MM.1S (cell line): ENCODE measurements around the gene SCNM1.
A peak's percentile ranks its signal among the peaks of the same experiment; 100 is the strongest.
"Not testable (repeated sequence)": the region's sequence is repeated elsewhere in the genome, so short reads cannot be mapped to it uniquely, and the experiment has no call there.

Source experiments
- DNase-seq: peaks from one replicate; pipeline ENCODE4 v3.0.0-alpha.2; 2015
- H2AFZ ChIP-seq: fragments of 300-600 bp; sonication (generic); 2 replicates; pipeline ENCODE4 v1.6.0; 2016; ENCODE audit warnings: antibody characterized with exemption, low read length
- H3F3A ChIP-seq: fragments of 300-600 bp; sonication (generic); 2 replicates; pipeline ENCODE4 v1.6.1; 2016; ENCODE audit warnings: mild to moderate bottlenecking, antibody characterized with exemption, low read length, moderate library complexity, mixed read lengths; ENCODE audit not compliant: insufficient read depth
- H3K27ac ChIP-seq: fragments of 300-600 bp; sonication (generic); 2 replicates; pipeline ENCODE4 v1.5.1; 2016; ENCODE audit warnings: mild to moderate bottlenecking, low read length
- H3K27me3 ChIP-seq: fragments of 300-600 bp; sonication (generic); replicated peaks from 2 replicates; pipeline ENCODE4 v1.6.0; 2016; ENCODE audit warnings: low read length; ENCODE audit not compliant: insufficient read depth
- H3K36me3 ChIP-seq: fragments of 300-600 bp; sonication (generic); replicated peaks from 2 replicates; pipeline ENCODE4 v1.6.1; 2016; ENCODE audit warnings: mild to moderate bottlenecking, low read length, mixed read lengths; ENCODE audit not compliant: insufficient read depth
- H3K4me1 ChIP-seq: fragments of 300-600 bp; sonication (generic); 2 replicates; pipeline ENCODE4 v1.6.1; 2016; ENCODE audit warnings: low read length, mixed read lengths
- H3K4me2 ChIP-seq: fragments of 300-600 bp; sonication (generic); 2 replicates; pipeline ENCODE4 v1.6.0; 2016; ENCODE audit warnings: low read depth, low read length
- H3K4me3 ChIP-seq: fragments of 300-600 bp; sonication (generic); 2 replicates; pipeline ENCODE4 v1.5.1; 2016; ENCODE audit warnings: low read length, mixed read lengths
- H3K79me2 ChIP-seq: fragments of 300-600 bp; sonication (generic); 2 replicates; pipeline ENCODE4 v1.6.1; 2016; ENCODE audit warnings: mixed run types, low read length, mixed read lengths
- H3K9ac ChIP-seq: fragments of 300-600 bp; sonication (generic); 2 replicates; pipeline ENCODE4 v1.6.1; 2016; ENCODE audit warnings: low read length, mixed read lengths
- H3K9me2 ChIP-seq: fragments of 300-600 bp; sonication (generic); replicated peaks from 2 replicates; pipeline ENCODE4 v1.6.1; 2016; ENCODE audit warnings: mild to moderate bottlenecking, low read length, mixed read lengths; ENCODE audit not compliant: insufficient read depth
- H3K9me3 ChIP-seq: fragments of 300-600 bp; sonication (generic); replicated peaks from 2 replicates; pipeline ENCODE4 v1.6.1; 2016; ENCODE audit warnings: mild to moderate bottlenecking, low read length, mixed read lengths; ENCODE audit not compliant: insufficient read depth
- H4K20me1 ChIP-seq: fragments of 300-600 bp; sonication (generic); 2 replicates; pipeline ENCODE4 v1.6.1; 2016; ENCODE audit warnings: mild to moderate bottlenecking, low read length, moderate library complexity, mixed read lengths; ENCODE audit not compliant: insufficient read depth
- CTCF ChIP-seq: fragments of 300-600 bp; sonication (generic); IDR thresholded peaks from 2 replicates; pipeline ENCODE4 v1.5.1; 2016; ENCODE audit warnings: antibody characterized with exemption, low read length, mixed read lengths
- EZH2 ChIP-seq: fragments of 300-600 bp; sonication (generic); optimal IDR thresholded peaks from 2 replicates; pipeline ENCODE3; 2017; ENCODE audit warnings: low read depth, mild to moderate bottlenecking, antibody characterized with exemption, low read length, mixed read lengths
- EZH2phosphoT487 ChIP-seq: fragments of 300-600 bp; sonication (generic); IDR thresholded peaks from 2 replicates; pipeline ENCODE4 v1.6.1; 2018; ENCODE audit warnings: antibody characterized with exemption, low read length

Gene SCNM1

GRCh38 chr1:151199873-151200581 lies 34.1 kb downstream of the SCNM1 start:
- H3K9me2 ChIP-seq: no peaks in the 10 kb centered on the region
- no peaks in the 10 kb centered on the region for H3K9me3 ChIP-seq
- H3K9ac ChIP-seq: peak overlapping the region; percentile 68; the same call in 1 of the 2 replicates
- H3K4me2 ChIP-seq: peak overlapping the region; percentile 89
- no peak for TF ChIP-seq CTCF
- no peak for TF ChIP-seq EZH2
- TF ChIP-seq EZH2phosphoT487: no peak
- H4K20me1 ChIP-seq: no peaks in the 10 kb centered on the region; the same call in 1 of the 2 replicates
- H3K4me1 ChIP-seq: peaks cover 9% of the 10 kb centered on the region
- H3K36me3 ChIP-seq: 0 out of 2 replicates have a peak, but pooled peaks cover 7% of the 10 kb centered on the region
- no peak overlapping the region for H2AFZ ChIP-seq
- no peak overlapping the region for H3K27ac ChIP-seq
- DNase-seq: no peak
- no peaks in the 10 kb centered on the region for H3K27me3 ChIP-seq
- peak overlapping the region; percentile 93 for H3K4me3 ChIP-seq
- peaks cover 64% of the 10 kb centered on the region for H3K79me2 ChIP-seq
- peaks cover 8% of the 10 kb centered on the region for H3F3A ChIP-seq

- not testable (repeated sequence) for H3K4me1 ChIP-seq
Observed at GRCh38 chr1:151205381-151205965, 39.5 kb downstream of the SCNM1 start.

GRCh38 chr1:151210830-151211229 lies 44.9 kb downstream of the SCNM1 start:
- TF ChIP-seq EZH2 (no peak), EZH2phosphoT487 (no peak), CTCF (no peak)
- 0 out of 2 replicates have a peak, but pooled peaks cover 4% of the 10 kb centered on the region for H4K20me1 ChIP-seq
- no peaks in the 10 kb centered on the region for H3K9me2 ChIP-seq
- H3K79me2 ChIP-seq: peaks cover 83% of the 10 kb centered on the region
- H3F3A ChIP-seq: no peaks in the 10 kb centered on the region; the same call in 1 of the 2 replicates
- no peak for DNase-seq
- no peak overlapping the region for H3K9ac ChIP-seq
- no peak overlapping the region for H2AFZ ChIP-seq
- no peak overlapping the region for H3K4me3 ChIP-seq
- H3K4me2 ChIP-seq: no peak overlapping the region
- H3K36me3 ChIP-seq: 0 out of 2 replicates have a peak, but pooled peaks cover 8% of the 10 kb centered on the region
- no peaks in the 10 kb centered on the region for H3K4me1 ChIP-seq
- H3K27ac ChIP-seq: no peak overlapping the region
- no peaks in the 10 kb centered on the region for H3K27me3 ChIP-seq
- H3K9me3 ChIP-seq: no peaks in the 10 kb centered on the region

More at GRCh38 chr1:151205381-151205965, 39.5 kb downstream of the SCNM1 start:
- DNase-seq, H3K4me3 ChIP-seq, H3K27me3 ChIP-seq, H3K9ac ChIP-seq, H3K4me2 ChIP-seq, H3K9me2 ChIP-seq, H3K9me3 ChIP-seq, H3F3A ChIP-seq, H4K20me1 ChIP-seq, H2AFZ ChIP-seq, H3K27ac ChIP-seq: not testable (repeated sequence)
- H3K79me2 ChIP-seq: peaks cover 86% of the 10 kb centered on the region
- 0 out of 2 replicates have a peak, but pooled peaks cover 18% of the 10 kb centered on the region for H3K36me3 ChIP-seq
